Coronary artery (tissue), 2 donors: ENCODE measurements around the gene RIOK2.

Source experiments
- DNase-seq: peaks from one replicate; pipeline ENCODE4 v3.0.0-alpha.2; 2017; ENCODE audit warnings: low spot score
- H3K27ac ChIP-seq, 2 donors: fragments of 200-600 bp; sonication (generic); one replicate each; pipeline ENCODE4 v1.5.1; 2016 to 2019
- H3K4me3 ChIP-seq: fragments of 200-600 bp; sonication (generic); 2 replicates; pipeline ENCODE4 v1.5.1; 2016; ENCODE audit warnings: mild to moderate bottlenecking, moderate library complexity
- CTCF ChIP-seq: fragments of 200-600 bp; sonication (generic); IDR thresholded peaks from one replicate; pipeline ENCODE4 v1.5.1; 2019; ENCODE audit warnings: antibody characterized with exemption

RIOK2 gene

DNA sequence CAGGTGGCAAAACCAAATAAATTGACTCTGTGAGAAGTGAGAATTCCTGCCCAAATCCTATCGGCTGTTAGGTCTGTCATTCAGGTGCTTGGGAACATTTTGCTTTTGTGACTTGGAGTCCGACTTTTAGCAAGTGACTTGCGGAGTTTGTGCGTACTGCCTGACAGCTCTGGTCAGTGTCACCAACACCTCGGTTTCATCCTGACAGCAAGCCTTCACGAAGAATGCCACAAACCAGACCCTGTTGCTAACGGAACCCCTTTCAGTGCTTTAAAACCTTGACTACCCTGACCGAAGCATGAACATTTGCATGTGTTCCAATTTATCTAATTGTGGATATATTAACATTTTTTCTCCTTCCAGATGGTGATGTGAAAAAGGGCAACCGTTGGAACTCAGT lies 67.1 kb downstream of the RIOK2 start:
- no peak overlapping the region for H3K27ac ChIP-seq
- H3K4me3 ChIP-seq = no peak overlapping the region
- no peak for DNase-seq
- no peak for TF ChIP-seq CTCF

DNA sequence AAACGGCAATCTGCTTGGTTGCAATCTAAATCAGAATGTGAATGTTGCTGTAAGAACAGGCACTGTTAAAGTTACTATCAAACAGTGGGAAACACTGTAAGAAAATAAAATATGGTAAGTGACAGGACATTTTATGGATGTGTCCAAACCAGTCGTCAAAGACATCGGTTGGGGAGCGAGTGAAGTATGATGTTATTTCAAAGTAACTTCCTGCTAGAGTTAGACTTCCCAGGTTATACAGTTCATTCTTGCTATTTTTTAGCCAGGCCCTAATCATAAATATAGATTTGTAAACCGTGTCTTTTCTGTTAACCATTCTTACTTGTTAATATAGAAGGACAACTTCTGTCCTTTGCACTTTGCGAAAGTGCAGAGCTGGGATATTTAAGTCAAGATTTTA lies 70.8 kb downstream of the RIOK2 start:
- Histone ChIP-seq H3K27ac (no peak overlapping the region), H3K4me3 (no peak overlapping the region)
- no peak for TF ChIP-seq CTCF
- no peak for DNase-seq

GRCh38 chr5:97111616-97112015 lies 71.4 kb downstream of the RIOK2 start:
- no peak for TF ChIP-seq CTCF
- H3K27ac ChIP-seq = no peak overlapping the region
- no peak overlapping the region for H3K4me3 ChIP-seq
- no peak for DNase-seq

DNA sequence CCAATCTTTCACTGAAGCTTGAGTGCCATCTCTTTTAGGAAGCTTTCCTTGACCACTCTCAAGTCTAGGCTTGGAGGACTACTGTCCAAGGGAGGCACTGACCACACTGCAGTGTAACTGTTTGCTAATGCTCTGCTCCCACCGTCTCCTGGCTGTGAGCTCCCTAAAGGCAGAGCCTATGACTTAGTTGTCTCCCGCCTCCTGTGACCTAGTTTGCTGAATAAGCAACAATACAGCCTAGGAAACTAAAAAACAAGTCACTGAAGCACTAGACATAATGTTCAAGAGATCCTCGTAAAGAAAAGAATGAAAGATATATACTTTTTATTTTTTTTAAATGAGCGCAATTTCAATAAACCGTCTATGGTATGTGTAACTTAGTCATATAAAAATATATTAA lies 72.0 kb downstream of the RIOK2 start:
- no peak for TF ChIP-seq CTCF
- no peak for DNase-seq
- Histone ChIP-seq H3K27ac (no peak overlapping the region), H3K4me3 (no peak overlapping the region)
